ENCODE measurements around the gene CCSER2.
A peak's percentile ranks its signal among the peaks of the same experiment; 100 is the strongest.
"Not testable (repeated sequence)": the region's sequence is repeated elsewhere in the genome, so short reads cannot be mapped to it uniquely, and the experiment has no call there.

CCSER2 gene, protein sequence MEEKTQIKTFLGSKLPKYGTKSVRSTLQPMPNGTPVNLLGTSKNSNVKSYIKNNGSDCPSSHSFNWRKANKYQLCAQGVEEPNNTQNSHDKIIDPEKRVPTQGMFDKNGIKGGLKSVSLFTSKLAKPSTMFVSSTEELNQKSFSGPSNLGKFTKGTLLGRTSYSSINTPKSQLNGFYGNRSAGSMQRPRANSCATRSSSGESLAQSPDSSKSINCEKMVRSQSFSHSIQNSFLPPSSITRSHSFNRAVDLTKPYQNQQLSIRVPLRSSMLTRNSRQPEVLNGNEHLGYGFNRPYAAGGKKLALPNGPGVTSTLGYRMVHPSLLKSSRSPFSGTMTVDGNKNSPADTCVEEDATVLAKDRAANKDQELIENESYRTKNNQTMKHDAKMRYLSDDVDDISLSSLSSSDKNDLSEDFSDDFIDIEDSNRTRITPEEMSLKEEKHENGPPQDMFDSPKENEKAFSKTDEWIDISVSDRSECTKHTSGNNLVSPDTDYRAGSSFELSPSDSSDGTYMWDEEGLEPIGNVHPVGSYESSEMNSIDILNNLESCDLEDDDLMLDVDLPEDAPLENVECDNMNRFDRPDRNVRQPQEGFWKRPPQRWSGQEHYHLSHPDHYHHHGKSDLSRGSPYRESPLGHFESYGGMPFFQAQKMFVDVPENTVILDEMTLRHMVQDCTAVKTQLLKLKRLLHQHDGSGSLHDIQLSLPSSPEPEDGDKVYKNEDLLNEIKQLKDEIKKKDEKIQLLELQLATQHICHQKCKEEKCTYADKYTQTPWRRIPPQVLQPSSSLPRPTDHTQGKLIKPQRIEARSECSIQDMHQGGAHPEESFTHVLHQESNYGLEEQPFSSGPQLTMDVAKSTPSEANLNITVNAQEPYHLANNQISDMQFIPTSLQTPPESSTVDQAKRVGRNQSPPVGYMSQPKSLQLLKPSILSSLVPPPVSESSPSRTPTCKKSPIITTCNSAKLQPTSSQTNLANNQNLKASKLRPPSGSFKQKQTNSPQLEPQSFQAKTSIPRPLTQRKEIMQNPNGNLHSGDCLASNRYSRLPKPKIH

DNA sequence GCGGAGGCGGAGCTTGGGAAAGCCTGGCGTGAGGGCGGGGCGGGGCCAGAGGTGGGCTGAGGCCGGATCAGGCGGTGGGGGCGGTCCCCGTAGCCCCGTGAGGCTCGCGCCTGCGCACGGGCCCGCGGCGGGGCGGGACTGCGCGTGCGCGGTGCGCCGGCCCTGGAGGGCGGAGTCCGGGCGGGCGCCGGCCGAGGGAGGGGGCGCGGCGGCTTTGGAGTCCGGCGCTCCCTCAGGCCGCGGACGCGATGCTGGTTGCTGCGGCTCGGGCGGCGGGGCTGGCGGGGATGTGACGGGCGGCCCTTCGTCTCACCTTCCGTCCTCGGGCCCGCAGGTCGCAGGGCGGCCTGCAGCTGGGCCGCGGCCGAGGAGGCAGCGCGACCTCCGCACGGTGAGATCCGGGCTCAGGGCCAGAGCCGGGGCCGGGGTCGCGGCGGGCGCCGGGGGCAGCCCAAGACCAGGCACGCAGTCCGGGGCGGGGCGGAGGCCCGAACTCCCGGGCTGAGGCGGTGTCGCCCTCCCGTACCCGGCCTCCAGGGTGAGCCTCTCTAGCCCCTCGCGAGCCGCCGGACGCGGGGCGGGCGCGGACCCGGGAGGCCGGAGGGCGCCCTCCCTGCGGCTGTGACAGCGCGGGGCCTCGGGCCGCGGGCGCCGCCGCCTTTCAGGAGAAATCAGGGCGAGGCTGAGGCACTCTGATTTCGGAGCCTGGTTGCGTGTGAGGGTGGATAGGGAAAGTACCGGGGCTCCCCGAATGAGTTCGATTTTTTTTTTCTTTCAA is at the start of gene CCSER2:
TSS of gene CCSER2 (plus strand) at position 172 of the 778 bp plus-strand sequence. CDS start 42,464 bp downstream, outside the sequence.
- no peaks in the 10 kb centered on the region for H3K9me3 ChIP-seq (ENCODE audit: low read length)
- peak within 1 kb of the TSS; percentile 58 to 93 for H3K4me3 ChIP-seq (ENCODE audit: low read depth in 1 of 2, low read length in 2 of 2)
- H3K9ac ChIP-seq (ENCODE audit: low read length) = peak within 1 kb of the TSS; percentile 75
- H3K36me3 ChIP-seq (ENCODE audit: insufficient read depth, low read length) = no peaks in the 10 kb centered on the region
- H3K4me1 ChIP-seq (ENCODE audit: insufficient read depth, low read length) = peaks cover 15% of the 10 kb centered on the region
- peak within 1 kb of the TSS; percentile 36 for H3K27ac ChIP-seq (ENCODE audit: low read depth, low read length)
- no peaks in the 10 kb centered on the region for H3K27me3 ChIP-seq (ENCODE audit: control insufficient read depth in 1 of 2, insufficient read depth in 2 of 2, low read length in 2 of 2)

DNA sequence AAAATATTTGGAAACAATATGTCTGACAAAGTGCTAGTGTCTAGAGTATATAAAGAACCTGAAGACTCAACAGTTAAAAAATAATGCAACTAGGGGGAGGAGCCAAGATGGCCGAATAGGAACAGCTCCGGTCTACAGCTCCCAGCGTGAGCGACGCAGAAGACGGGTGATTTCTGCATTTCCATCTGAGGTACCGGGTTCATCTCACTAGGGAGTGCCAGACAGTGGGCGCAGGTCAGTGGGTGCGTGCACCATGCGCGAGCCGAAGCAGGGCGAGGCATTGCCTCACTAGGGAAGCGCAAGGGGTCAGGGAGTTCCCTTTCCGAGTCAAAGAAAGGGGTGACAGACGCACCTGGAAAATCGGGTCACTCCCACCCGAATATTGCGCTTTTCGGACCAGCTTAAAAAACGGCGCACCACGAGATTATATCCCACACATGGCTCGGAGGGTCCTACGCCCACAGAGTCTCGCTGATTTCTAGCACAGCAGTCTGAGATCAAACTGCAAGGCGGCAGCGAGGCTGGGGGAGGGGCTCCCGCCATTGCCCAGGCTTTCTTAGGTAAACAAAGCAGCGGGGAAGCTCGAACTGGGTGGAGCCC is 48.4 kb upstream of the CCSER2 start:
- H3K9ac ChIP-seq (ENCODE audit: low read length); H3K4me3 ChIP-seq (ENCODE audit: low read depth in 1 of 2, low read length in 2 of 2); H3K4me1 ChIP-seq (ENCODE audit: insufficient read depth, low read length); H3K27me3 ChIP-seq (ENCODE audit: control insufficient read depth in 1 of 2, insufficient read depth in 2 of 2, low read length in 2 of 2); H3K36me3 ChIP-seq (ENCODE audit: insufficient read depth, low read length); H3K9me3 ChIP-seq (ENCODE audit: low read length); H3K27ac ChIP-seq (ENCODE audit: low read depth, low read length): not testable (repeated sequence)

DNA sequence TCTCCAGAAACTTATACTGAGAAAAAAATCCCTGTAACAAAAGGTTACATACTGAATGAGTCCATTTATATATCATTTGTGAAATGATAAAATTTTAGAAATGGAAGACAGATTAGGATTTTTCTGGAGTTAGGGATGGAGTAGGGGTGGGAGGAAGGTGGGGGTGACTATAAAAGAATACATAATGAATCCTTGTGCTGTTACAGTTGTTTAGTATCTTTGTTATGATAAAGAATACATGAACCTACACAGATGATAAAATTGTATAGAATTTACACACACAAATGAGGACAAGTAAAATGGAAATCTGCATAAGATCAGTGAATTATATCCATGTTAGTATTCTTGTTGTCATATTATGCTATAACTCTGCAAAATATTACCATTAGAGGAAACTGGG is 41.7 kb upstream of the CCSER2 start:
- no peak overlapping the region for H3K4me3 ChIP-seq (ENCODE audit: low read depth in 1 of 2, low read length in 2 of 2)
- no peaks in the 10 kb centered on the region for H3K36me3 ChIP-seq (ENCODE audit: insufficient read depth, low read length)
- H3K9me3 ChIP-seq (ENCODE audit: low read length) = no peaks in the 10 kb centered on the region
- H3K9ac ChIP-seq (ENCODE audit: low read length) = no peak overlapping the region
- H3K4me1 ChIP-seq (ENCODE audit: insufficient read depth, low read length) = no peaks in the 10 kb centered on the region
- H3K27me3 ChIP-seq (ENCODE audit: control insufficient read depth in 1 of 2, insufficient read depth in 2 of 2, low read length in 2 of 2) = no peaks in the 10 kb centered on the region
- no peak overlapping the region for H3K27ac ChIP-seq (ENCODE audit: low read depth, low read length)

DNA sequence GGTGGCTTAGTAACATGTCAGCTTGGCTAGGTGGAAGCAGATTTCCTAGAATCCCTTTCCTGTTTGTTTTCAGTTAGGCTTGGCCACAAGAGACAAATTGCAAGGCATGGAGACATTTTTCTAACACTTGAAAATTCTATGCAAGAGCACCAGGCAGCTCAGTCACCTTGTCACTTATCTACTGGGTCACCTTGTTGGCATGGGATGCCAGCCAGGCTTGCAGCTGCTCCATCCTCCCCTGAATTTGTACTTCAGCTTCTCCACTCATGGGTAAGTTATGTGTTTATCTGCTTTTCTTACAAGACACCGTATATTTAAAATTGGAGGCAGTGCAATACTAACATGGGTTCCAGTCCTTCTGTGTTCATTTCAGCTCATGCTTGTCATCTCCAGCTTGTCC is 40.2 kb upstream of the CCSER2 start:
- H3K9me3 ChIP-seq (ENCODE audit: low read length) = no peaks in the 10 kb centered on the region
- H3K4me3 ChIP-seq (ENCODE audit: low read depth in 1 of 2, low read length in 2 of 2) = no peak overlapping the region
- no peak overlapping the region for H3K9ac ChIP-seq (ENCODE audit: low read length)
- no peak overlapping the region for H3K27ac ChIP-seq (ENCODE audit: low read depth, low read length)
- H3K4me1 ChIP-seq (ENCODE audit: insufficient read depth, low read length) = no peaks in the 10 kb centered on the region
- H3K27me3 ChIP-seq (ENCODE audit: control insufficient read depth in 1 of 2, insufficient read depth in 2 of 2, low read length in 2 of 2) = no peaks in the 10 kb centered on the region
- H3K36me3 ChIP-seq (ENCODE audit: insufficient read depth, low read length) = no peaks in the 10 kb centered on the region

DNA sequence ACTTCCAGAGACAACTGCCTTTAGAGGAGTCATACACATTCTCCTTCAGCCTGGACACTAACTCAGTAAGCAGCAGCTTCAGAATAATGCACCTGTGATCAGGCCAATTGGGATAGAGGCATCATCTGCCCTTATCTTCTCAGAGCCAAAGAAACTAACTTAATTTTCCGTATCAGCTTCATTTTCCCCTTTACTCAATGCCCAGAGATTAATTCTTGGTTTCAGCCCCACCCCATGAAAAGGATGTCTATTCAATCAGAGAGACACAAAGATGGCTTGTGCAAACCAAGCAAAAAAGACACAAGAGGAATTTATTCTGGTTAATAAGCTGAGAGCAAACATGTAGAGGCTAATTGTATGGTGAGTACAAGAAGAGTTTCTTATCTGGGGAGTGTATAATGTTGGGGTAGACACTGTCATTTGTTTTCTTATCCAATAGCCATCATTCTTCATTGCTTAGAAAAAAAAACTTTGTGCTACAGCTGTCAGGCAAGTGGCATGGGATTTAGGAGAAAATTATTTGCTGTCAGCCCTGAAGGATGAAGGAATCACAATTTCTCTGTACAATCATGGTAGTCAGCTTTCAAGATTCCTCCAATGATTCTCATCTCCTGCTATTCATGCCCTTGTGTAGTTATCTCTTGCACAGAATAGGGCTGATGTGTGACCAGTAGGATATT is 38.7 kb upstream of the CCSER2 start:
- H3K9me3 ChIP-seq (ENCODE audit: low read length) = no peaks in the 10 kb centered on the region
- no peaks in the 10 kb centered on the region for H3K4me1 ChIP-seq (ENCODE audit: insufficient read depth, low read length)
- no peaks in the 10 kb centered on the region for H3K36me3 ChIP-seq (ENCODE audit: insufficient read depth, low read length)
- no peak overlapping the region for H3K4me3 ChIP-seq (ENCODE audit: low read depth in 1 of 2, low read length in 2 of 2)
- no peak overlapping the region for H3K9ac ChIP-seq (ENCODE audit: low read length)
- H3K27me3 ChIP-seq (ENCODE audit: control insufficient read depth in 1 of 2, insufficient read depth in 2 of 2, low read length in 2 of 2) = no peaks in the 10 kb centered on the region
- H3K27ac ChIP-seq (ENCODE audit: low read depth, low read length) = no peak overlapping the region

DNA sequence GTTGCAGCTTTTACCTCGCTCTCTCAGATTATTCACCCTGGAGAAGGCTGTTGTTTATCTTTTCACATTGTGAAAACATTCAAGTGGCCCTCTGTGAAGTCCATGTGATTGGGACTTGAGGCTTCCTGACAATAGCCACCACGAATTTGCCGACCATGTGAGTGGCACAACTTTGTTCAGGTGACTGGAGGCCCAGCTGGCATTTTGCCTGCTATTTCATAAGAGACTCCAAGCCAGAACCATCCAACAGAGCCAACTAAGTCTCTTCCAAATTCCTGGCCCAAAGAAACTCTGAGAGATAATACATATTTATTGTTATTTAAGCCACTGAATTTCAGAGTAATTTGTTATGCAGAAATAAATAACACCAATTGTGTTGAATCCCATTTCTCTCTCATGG is 38.2 kb upstream of the CCSER2 start:
- H3K9me3 ChIP-seq (ENCODE audit: low read length) = no peaks in the 10 kb centered on the region
- no peaks in the 10 kb centered on the region for H3K27me3 ChIP-seq (ENCODE audit: control insufficient read depth in 1 of 2, insufficient read depth in 2 of 2, low read length in 2 of 2)
- no peak overlapping the region for H3K4me3 ChIP-seq (ENCODE audit: low read depth in 1 of 2, low read length in 2 of 2)
- H3K36me3 ChIP-seq (ENCODE audit: insufficient read depth, low read length) = no peaks in the 10 kb centered on the region
- no peaks in the 10 kb centered on the region for H3K4me1 ChIP-seq (ENCODE audit: insufficient read depth, low read length)
- no peak overlapping the region for H3K27ac ChIP-seq (ENCODE audit: low read depth, low read length)
- H3K9ac ChIP-seq (ENCODE audit: low read length) = no peak overlapping the region

DNA sequence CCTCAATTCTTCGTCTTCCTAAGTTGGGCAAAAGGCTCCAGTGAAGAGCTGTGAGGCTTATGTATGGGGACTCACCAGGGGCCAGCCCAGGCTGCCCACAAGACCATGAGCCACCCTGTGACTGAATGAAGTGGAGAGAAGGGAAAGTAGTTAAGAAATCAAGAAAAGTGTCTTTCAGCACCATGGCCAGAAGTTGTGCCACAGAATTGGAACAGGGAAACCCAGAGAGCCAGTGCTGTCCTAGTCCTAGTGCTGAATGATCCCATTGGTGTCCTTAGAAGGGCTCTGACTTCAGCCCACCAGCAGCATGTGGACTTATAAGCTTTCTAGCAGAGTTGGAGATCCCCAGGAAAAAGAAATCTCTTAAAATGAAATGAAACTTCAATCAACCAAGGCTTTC is 37.0 kb upstream of the CCSER2 start:
- Histone ChIP-seq H3K4me3 (ENCODE audit: low read depth in 1 of 2, low read length in 2 of 2) (no peak overlapping the region), H3K27ac (ENCODE audit: low read depth, low read length) (no peak overlapping the region), H3K27me3 (ENCODE audit: control insufficient read depth in 1 of 2, insufficient read depth in 2 of 2, low read length in 2 of 2) (no peaks in the 10 kb centered on the region), H3K9me3 (ENCODE audit: low read length) (no peaks in the 10 kb centered on the region), H3K36me3 (ENCODE audit: insufficient read depth, low read length) (no peaks in the 10 kb centered on the region), H3K4me1 (ENCODE audit: insufficient read depth, low read length) (no peaks in the 10 kb centered on the region), H3K9ac (ENCODE audit: low read length) (no peak overlapping the region)

DNA sequence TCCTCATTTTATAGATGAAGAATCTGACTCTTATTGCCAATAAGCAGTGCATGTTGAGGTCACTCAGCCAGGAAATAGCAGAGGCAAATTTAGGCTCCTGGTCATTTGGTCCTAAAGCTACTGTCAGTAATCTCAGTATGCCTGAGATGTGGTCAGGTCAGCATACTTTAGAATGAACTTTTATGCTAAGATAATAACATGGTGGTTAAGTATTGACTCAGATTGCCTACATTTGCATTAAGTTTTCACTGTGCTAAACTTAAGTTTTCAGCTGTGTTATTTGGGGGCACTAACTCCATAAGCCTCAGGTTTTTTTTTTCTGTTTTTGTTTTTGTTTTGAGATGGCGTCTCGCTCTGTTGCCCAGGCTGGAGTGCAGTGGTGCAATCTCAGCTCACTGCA is 35.9 kb upstream of the CCSER2 start:
- Histone ChIP-seq H3K9me3 (ENCODE audit: low read length) (no peaks in the 10 kb centered on the region), H3K4me1 (ENCODE audit: insufficient read depth, low read length) (no peaks in the 10 kb centered on the region), H3K9ac (ENCODE audit: low read length) (no peak overlapping the region), H3K36me3 (ENCODE audit: insufficient read depth, low read length) (no peaks in the 10 kb centered on the region), H3K4me3 (ENCODE audit: low read depth in 1 of 2, low read length in 2 of 2) (no peak overlapping the region), H3K27ac (ENCODE audit: low read depth, low read length) (no peak overlapping the region), H3K27me3 (ENCODE audit: control insufficient read depth in 1 of 2, insufficient read depth in 2 of 2, low read length in 2 of 2) (no peaks in the 10 kb centered on the region)

DNA sequence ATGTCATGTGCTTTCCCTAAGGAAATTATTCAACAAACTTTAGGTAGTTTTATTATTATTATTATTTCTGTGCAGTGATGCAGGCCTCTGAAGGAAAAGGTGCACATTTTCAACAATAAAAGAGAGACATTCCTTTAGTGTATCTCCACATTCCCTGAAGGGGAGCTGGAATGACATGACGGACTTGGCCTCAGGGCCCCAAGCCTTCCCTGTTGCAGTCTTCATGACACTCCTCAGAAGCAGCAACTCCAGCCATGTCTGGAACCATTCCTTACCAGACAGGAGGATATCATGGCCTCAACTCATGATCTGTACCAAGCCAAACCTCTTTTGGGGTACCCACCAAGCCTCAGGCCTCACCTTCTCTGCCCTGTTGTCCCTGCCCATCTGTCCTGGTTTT is 35.2 kb upstream of the CCSER2 start:
- H3K4me3 ChIP-seq (ENCODE audit: low read depth in 1 of 2, low read length in 2 of 2) = no peak overlapping the region
- no peaks in the 10 kb centered on the region for H3K4me1 ChIP-seq (ENCODE audit: insufficient read depth, low read length)
- no peaks in the 10 kb centered on the region for H3K9me3 ChIP-seq (ENCODE audit: low read length)
- H3K27me3 ChIP-seq (ENCODE audit: control insufficient read depth in 1 of 2, insufficient read depth in 2 of 2, low read length in 2 of 2) = no peaks in the 10 kb centered on the region
- no peak overlapping the region for H3K9ac ChIP-seq (ENCODE audit: low read length)
- H3K36me3 ChIP-seq (ENCODE audit: insufficient read depth, low read length) = no peaks in the 10 kb centered on the region
- no peak overlapping the region for H3K27ac ChIP-seq (ENCODE audit: low read depth, low read length)

DNA sequence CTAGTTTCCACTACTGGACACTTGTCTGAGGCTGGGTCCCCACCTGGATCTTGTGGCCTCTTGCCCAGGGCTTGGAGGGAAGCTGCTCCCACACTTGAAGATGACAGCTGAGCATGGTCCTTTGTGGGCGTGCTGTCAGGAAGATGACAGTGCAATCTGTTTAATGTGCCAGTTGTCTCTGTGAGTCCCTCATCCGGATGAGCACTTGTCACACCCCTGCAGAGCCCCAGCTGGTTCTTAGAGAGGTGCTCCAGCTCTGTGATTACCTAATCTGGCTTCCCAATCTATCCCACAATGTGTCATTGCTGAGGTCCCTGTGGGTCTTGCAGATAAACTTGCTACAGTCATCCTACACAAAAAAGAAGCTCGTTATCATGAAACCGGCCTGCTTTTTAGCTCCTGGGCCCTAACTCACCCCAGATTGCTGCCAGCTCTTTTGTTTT is 34.8 kb upstream of the CCSER2 start:
- H3K9me3 ChIP-seq (ENCODE audit: low read length) = no peaks in the 10 kb centered on the region
- no peak overlapping the region for H3K27ac ChIP-seq (ENCODE audit: low read depth, low read length)
- no peaks in the 10 kb centered on the region for H3K4me1 ChIP-seq (ENCODE audit: insufficient read depth, low read length)
- H3K27me3 ChIP-seq (ENCODE audit: control insufficient read depth in 1 of 2, insufficient read depth in 2 of 2, low read length in 2 of 2) = no peaks in the 10 kb centered on the region
- no peaks in the 10 kb centered on the region for H3K36me3 ChIP-seq (ENCODE audit: insufficient read depth, low read length)
- H3K4me3 ChIP-seq (ENCODE audit: low read depth in 1 of 2, low read length in 2 of 2) = no peak overlapping the region
- no peak overlapping the region for H3K9ac ChIP-seq (ENCODE audit: low read length)
